Measurements from ENCODE around the gene MAPKAPK3. TPM values are rescaled to one million over a fixed set of nuclear protein-coding genes. Genes with fewer than 3 reads are reported as not detected.

Gene MAPKAPK3
- total RNA-seq, 1 donor from 2014 or later = 38.1 TPM

GRCh38 chr3:50583897-50584296 lies 33.1 kb upstream of the MAPKAPK3 start:
- H3K4me1 ChIP-seq = no peaks in the 10 kb centered on the region
- DNase-seq (ENCODE audit: extremely low spot score in 2 of 2) = no peak
- H3K4me3 ChIP-seq = no peak overlapping the region
- H3K27ac ChIP-seq = no peak overlapping the region
- peak in 1 of 2 donors; percentile 80 for TF ChIP-seq POLR2AphosphoS5 (IDR thresholded peaks at IDR 0.05; ENCODE audit: insufficient read depth in 1 of 2, low read depth in 1 of 2)
- no peak for TF ChIP-seq POLR2A (IDR thresholded peaks at IDR 0.05)
- TF ChIP-seq, protein P1, sequence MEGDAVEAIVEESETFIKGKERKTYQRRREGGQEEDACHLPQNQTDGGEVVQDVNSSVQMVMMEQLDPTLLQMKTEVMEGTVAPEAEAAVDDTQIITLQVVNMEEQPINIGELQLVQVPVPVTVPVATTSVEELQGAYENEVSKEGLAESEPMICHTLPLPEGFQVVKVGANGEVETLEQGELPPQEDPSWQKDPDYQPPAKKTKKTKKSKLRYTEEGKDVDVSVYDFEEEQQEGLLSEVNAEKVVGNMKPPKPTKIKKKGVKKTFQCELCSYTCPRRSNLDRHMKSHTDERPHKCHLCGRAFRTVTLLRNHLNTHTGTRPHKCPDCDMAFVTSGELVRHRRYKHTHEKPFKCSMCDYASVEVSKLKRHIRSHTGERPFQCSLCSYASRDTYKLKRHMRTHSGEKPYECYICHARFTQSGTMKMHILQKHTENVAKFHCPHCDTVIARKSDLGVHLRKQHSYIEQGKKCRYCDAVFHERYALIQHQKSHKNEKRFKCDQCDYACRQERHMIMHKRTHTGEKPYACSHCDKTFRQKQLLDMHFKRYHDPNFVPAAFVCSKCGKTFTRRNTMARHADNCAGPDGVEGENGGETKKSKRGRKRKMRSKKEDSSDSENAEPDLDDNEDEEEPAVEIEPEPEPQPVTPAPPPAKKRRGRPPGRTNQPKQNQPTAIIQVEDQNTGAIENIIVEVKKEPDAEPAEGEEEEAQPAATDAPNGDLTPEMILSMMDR (IDR thresholded peaks at IDR 0.05) = no peak
- intact Hi-C loops (cut with DNase I) = no loop called here
- no peaks in the 10 kb centered on the region for H3K27me3 ChIP-seq
- peaks cover 0 to 10% of the 10 kb centered on the region in 2 donors for H3K36me3 ChIP-seq
- no peaks in the 10 kb centered on the region for H3K9me3 ChIP-seq

DNA sequence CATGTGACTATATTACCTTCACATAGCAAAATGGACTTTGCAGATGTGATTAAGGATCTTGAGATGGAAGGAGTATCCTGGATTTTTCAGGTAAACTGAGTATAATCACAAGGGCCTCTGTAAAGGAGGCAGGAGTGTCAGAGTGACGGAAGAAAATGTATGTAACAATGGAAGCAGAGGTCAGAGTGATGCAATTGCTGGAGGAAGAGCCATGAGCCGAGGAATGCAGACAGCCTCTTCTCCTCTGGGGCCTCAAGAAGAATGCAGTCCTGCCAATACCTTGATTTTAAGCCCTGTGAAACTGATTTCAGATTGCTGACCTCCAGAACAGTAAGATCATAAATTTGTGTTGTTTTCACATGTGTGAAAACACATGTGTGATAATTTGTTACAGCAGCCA lies 32.6 kb upstream of the MAPKAPK3 start:
- Histone ChIP-seq H3K27me3 (no peaks in the 10 kb centered on the region), H3K27ac (no peak overlapping the region), H3K4me1 (no peaks in the 10 kb centered on the region), H3K4me3 (no peak overlapping the region), H3K36me3 (peaks cover 0 to 7% of the 10 kb centered on the region in 2 donors), H3K9me3 (no peaks in the 10 kb centered on the region)
- intact Hi-C loops (cut with DNase I) = no loop called here
- DNase-seq (ENCODE audit: extremely low spot score in 2 of 2) = no peak
- no peak for TF ChIP-seq POLR2AphosphoS5 (IDR thresholded peaks at IDR 0.05; ENCODE audit: insufficient read depth in 1 of 2, low read depth in 1 of 2)
- TF ChIP-seq POLR2A (IDR thresholded peaks at IDR 0.05) = no peak
- TF ChIP-seq, protein P1 (IDR thresholded peaks at IDR 0.05) = no peak

DNA sequence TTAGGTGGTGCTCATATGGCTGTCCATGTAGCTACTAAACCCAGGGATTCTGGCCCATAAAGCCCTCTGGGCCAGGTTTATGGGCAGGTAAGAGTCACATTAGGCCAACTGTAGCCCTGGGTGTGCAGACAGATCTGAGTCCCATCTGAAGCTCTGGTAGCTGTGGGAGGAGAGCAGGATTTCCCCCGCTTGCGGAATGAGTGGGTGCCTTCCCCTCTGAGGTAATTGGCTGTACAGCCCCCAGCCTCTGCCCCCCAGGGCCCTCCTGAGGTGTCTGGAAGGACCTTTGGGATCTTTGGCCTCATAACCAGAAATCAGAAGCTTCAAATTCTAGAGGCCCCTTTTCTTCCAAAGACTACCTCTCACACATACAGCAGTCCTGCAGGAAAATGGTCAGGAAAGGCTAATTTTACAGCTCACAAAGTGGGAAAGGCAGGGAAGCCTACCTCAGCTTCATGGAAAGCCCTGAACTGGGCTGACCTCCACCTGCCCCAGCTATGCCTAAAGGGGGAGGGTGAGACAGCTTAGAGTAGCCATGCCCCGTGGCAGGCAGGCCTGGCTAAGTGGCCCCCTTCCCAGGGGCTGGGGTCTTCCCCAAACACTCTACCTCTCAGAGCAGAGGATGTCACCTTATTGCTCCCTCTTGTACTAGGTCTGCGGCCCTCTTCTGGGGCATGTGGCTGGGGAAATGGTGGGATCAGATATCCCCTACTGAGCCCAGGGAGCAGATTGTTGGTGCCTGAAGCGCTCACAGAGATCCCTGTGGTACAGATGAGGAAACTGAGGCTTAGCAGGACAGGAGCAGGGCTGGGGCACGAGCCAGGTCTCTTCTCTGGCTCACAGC lies 30.8 kb upstream of the MAPKAPK3 start:
- TF ChIP-seq POLR2A (IDR thresholded peaks at IDR 0.05) = no peak
- TF ChIP-seq POLR2AphosphoS5 (IDR thresholded peaks at IDR 0.05; ENCODE audit: insufficient read depth in 1 of 2, low read depth in 1 of 2) = no peak
- TF ChIP-seq, protein P1 (IDR thresholded peaks at IDR 0.05) = no peak
- H3K36me3 ChIP-seq = no peaks in the 10 kb centered on the region
- no peaks in the 10 kb centered on the region for H3K9me3 ChIP-seq
- no peak overlapping the region for H3K27ac ChIP-seq
- H3K4me1 ChIP-seq = peaks cover 7% of the 10 kb centered on the region
- no peaks in the 10 kb centered on the region for H3K27me3 ChIP-seq
- intact Hi-C loops (cut with DNase I) = no loop called here
- DNase-seq (ENCODE audit: extremely low spot score in 2 of 2) = no peak
- no peak overlapping the region for H3K4me3 ChIP-seq

DNA sequence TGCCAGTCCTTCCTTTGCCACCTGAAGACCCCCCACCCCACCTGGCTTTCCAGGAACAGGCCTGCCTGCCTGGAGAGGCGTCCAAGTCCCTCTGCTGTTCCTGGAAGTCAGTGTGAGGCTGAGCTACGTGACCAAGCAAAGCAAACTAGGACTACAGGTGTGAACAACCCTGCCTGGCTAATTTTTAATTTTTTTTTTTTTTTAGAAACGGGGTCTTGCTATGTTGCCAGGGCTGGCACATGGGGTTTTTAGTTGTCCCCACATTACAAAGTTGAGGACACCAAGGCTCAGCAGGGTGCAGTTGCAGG lies 30.2 kb upstream of the MAPKAPK3 start:
- Histone ChIP-seq H3K9me3 (no peaks in the 10 kb centered on the region), H3K27ac (no peak overlapping the region), H3K36me3 (no peaks in the 10 kb centered on the region), H3K4me1 (peaks cover 12% of the 10 kb centered on the region), H3K4me3 (no peak overlapping the region), H3K27me3 (no peaks in the 10 kb centered on the region)
- intact Hi-C loops (cut with DNase I) = no loop called here
- DNase-seq (ENCODE audit: extremely low spot score in 2 of 2) = no peak
- no peak for TF ChIP-seq POLR2A (IDR thresholded peaks at IDR 0.05)
- TF ChIP-seq, protein P1 (IDR thresholded peaks at IDR 0.05) = no peak

GRCh38 chr3:50587373-50587772 lies 29.6 kb upstream of the MAPKAPK3 start:
- DNase-seq (ENCODE audit: extremely low spot score in 2 of 2) = no peak
- intact Hi-C loops (cut with DNase I) = no loop called here

More at GRCh38 chr3:50587373-50587772, 29.6 kb upstream of the MAPKAPK3 start:
- H3K4me1 ChIP-seq = peaks cover 15% of the 10 kb centered on the region
- TF ChIP-seq POLR2AphosphoS5 (IDR thresholded peaks at IDR 0.05; ENCODE audit: insufficient read depth in 1 of 2, low read depth in 1 of 2) (no peak), POLR2A (IDR thresholded peaks at IDR 0.05) (no peak)
- TF ChIP-seq, protein P1 (IDR thresholded peaks at IDR 0.05) = no peak
- H3K9me3 ChIP-seq = no peaks in the 10 kb centered on the region
- H3K27me3 ChIP-seq = no peaks in the 10 kb centered on the region
- no peak overlapping the region for H3K4me3 ChIP-seq
- no peaks in the 10 kb centered on the region for H3K36me3 ChIP-seq
- no peak overlapping the region for H3K27ac ChIP-seq

All from vagina (tissue), 2 donors.